WTC11 (cell line): Measurements from ENCODE around the gene SLC41A1. TPM values are rescaled to one million over a fixed set of nuclear protein-coding genes. Genes with fewer than 3 reads are reported as not detected.

Source experiments
- ATAC-seq: fragments of 200-7000 bp; cut with Tn5 transposase; 2 replicates; pipeline ENCODE4 v1.10.0; 2021; ENCODE audit warnings: mild to moderate bottlenecking, moderate library complexity
- CTCF ChIA-PET: fragments of 300-600 bp; sonication (Branson Sonifier 250); formaldehyde crosslinking; loops from one replicate; lab custom pipeline; 2021; ENCODE audit warnings: antibody characterized with exemption; lab: Charles Lee
- POLR2A ChIA-PET: fragments of 350-600 bp; sonication (Branson Sonifier 250); formaldehyde crosslinking; loops from one replicate; lab custom pipeline; 2021; ENCODE audit warnings: antibody characterized with exemption; lab: Charles Lee
- DNase-seq: peaks from one replicate; pipeline ENCODE4 v3.0.0; 2021; ENCODE audit warnings: low spot score
- H3K27ac Mint-ChIP-seq: 2 replicates; pipeline ENCODE4 v1.8.0; 2021; ENCODE audit warnings: mixed read lengths
- H3K27me3 Mint-ChIP-seq: 2 replicates; pipeline ENCODE4 v1.8.0; 2021; ENCODE audit warnings: low read depth, mild to moderate bottlenecking, moderate library complexity, mixed read lengths
- H3K36me3 Mint-ChIP-seq: 2 replicates; pipeline ENCODE4 v1.8.0; 2021; ENCODE audit warnings: mixed read lengths
- H3K4me1 Mint-ChIP-seq: 2 replicates; pipeline ENCODE4 v1.8.0; 2022; ENCODE audit warnings: mixed read lengths
- H3K4me3 Mint-ChIP-seq: 2 replicates; pipeline ENCODE4 v1.8.0; 2021; ENCODE audit warnings: mild to moderate bottlenecking, moderate library complexity, mixed read lengths
- H3K9me3 Mint-ChIP-seq: 2 replicates; pipeline ENCODE4 v1.8.0; 2021; ENCODE audit warnings: mixed read lengths
- ATF1 ChIP-seq: sonication (generic); formaldehyde crosslinking; IDR thresholded peaks from 2 replicates; pipeline ENCODE4 v1.8.1; 2023; ENCODE audit warnings: mild to moderate bottlenecking, moderate library complexity, missing genetic modification reagents
- CREM ChIP-seq: sonication (generic); formaldehyde crosslinking; IDR thresholded peaks from 2 replicates; pipeline ENCODE4 v1.8.1; 2022; ENCODE audit warnings: mild to moderate bottlenecking, missing genetic modification reagents, moderate library complexity
- ESRRA ChIP-seq: sonication (generic); formaldehyde crosslinking; IDR thresholded peaks from 2 replicates; pipeline ENCODE4 v1.8.1; 2022; ENCODE audit warnings: mild to moderate bottlenecking, missing genetic modification reagents, borderline replicate concordance
- FOXJ3 ChIP-seq: sonication (generic); formaldehyde crosslinking; IDR thresholded peaks from 2 replicates; pipeline ENCODE4 v1.9.0; 2021; ENCODE audit warnings: missing genetic modification reagents, mild to moderate bottlenecking, borderline replicate concordance
- GTF2I ChIP-seq: fragments of 250-450 bp; sonication (Bioruptor Pico); conservative IDR thresholded peaks from 2 replicates; pipeline ENCODE4 v1.4.0; 2021; ENCODE audit warnings: mild to moderate bottlenecking
- NFYB ChIP-seq: sonication (generic); formaldehyde crosslinking; conservative IDR thresholded peaks from 2 replicates; pipeline ENCODE4 v1.8.0; 2022; ENCODE audit warnings: low read depth, missing genetic modification reagents
- NR3C1 ChIP-seq: sonication (generic); formaldehyde crosslinking; conservative IDR thresholded peaks from 2 replicates; pipeline ENCODE4 v1.8.1; 2023; ENCODE audit warnings: low read depth, mild to moderate bottlenecking, missing genetic modification reagents
- SMAD3 ChIP-seq: sonication (generic); formaldehyde crosslinking; IDR thresholded peaks from 2 replicates; pipeline ENCODE4 v1.8.0; 2022; ENCODE audit warnings: missing genetic modification reagents, mild to moderate bottlenecking, borderline replicate concordance
- SP1 ChIP-seq: sonication (generic); formaldehyde crosslinking; conservative IDR thresholded peaks from 2 replicates; pipeline ENCODE4 v1.8.1; 2022; ENCODE audit warnings: missing genetic modification reagents
- TEAD4 ChIP-seq: sonication (generic); formaldehyde crosslinking; IDR thresholded peaks from 2 replicates; pipeline ENCODE4 v1.8.0; 2022; ENCODE audit warnings: mild to moderate bottlenecking, missing genetic modification reagents
- TP53 ChIP-seq: sonication (generic); formaldehyde crosslinking; IDR thresholded peaks from 2 replicates; pipeline ENCODE4 v1.8.1; 2023; ENCODE audit warnings: mild to moderate bottlenecking, missing genetic modification reagents
- total RNA-seq: library from RNA; stranded (reverse); gene quantifications from 3 replicates; pipeline ENCODE4 v1.2.3, GENCODE V29; 2021
- TF ChIP-seq, protein P1 (sequence below): sonication (generic); formaldehyde crosslinking; IDR thresholded peaks from 2 replicates; pipeline ENCODE4 v1.8.1; 2023; ENCODE audit warnings: mild to moderate bottlenecking, missing genetic modification reagents
- TF ChIP-seq, protein P2 (sequence below): sonication (generic); formaldehyde crosslinking; IDR thresholded peaks from 2 replicates; pipeline ENCODE4 v1.8.0; 2022; ENCODE audit warnings: mild to moderate bottlenecking, missing genetic modification reagents
- TF ChIP-seq, protein P3 (sequence below): sonication (generic); formaldehyde crosslinking; IDR thresholded peaks from 2 replicates; pipeline ENCODE4 v1.8.0; 2023; ENCODE audit warnings: mild to moderate bottlenecking, missing genetic modification reagents
- TF ChIP-seq, protein P4 (sequence below): sonication (generic); formaldehyde crosslinking; IDR thresholded peaks from 2 replicates; pipeline ENCODE4 v1.8.1; 2022; ENCODE audit warnings: low read depth, mild to moderate bottlenecking, moderate library complexity, missing genetic modification reagents, borderline replicate concordance
- TF ChIP-seq, protein P5 (sequence below): fragments of 200-600 bp; IDR thresholded peaks from 2 replicates; pipeline ENCODE4 v1.8.0; 2022; ENCODE audit warnings: antibody characterized with exemption
- TF ChIP-seq, protein P6 (sequence below): sonication (generic); formaldehyde crosslinking; IDR thresholded peaks from 2 replicates; pipeline ENCODE4 v1.8.0; 2023; ENCODE audit warnings: missing genetic modification reagents, mild to moderate bottlenecking, borderline replicate concordance
- TF ChIP-seq, protein P7 (sequence below): sonication (generic); formaldehyde crosslinking; IDR thresholded peaks from 2 replicates; pipeline ENCODE4 v1.8.0; 2022; ENCODE audit warnings: mild to moderate bottlenecking, missing genetic modification reagents
- TF ChIP-seq, protein P8 (sequence below): sonication (generic); formaldehyde crosslinking; IDR thresholded peaks from 2 replicates; pipeline ENCODE4 v1.8.0; 2022; ENCODE audit warnings: mild to moderate bottlenecking, missing genetic modification reagents
- TF ChIP-seq, protein P9 (sequence below): sonication (generic); formaldehyde crosslinking; IDR thresholded peaks from 2 replicates; pipeline ENCODE4 v1.8.1; 2023; ENCODE audit warnings: mild to moderate bottlenecking, missing genetic modification reagents, moderate library complexity

SLC41A1 gene
- total RNA-seq, 1 experiment from 2014 or later = 32.8 TPM

DNA sequence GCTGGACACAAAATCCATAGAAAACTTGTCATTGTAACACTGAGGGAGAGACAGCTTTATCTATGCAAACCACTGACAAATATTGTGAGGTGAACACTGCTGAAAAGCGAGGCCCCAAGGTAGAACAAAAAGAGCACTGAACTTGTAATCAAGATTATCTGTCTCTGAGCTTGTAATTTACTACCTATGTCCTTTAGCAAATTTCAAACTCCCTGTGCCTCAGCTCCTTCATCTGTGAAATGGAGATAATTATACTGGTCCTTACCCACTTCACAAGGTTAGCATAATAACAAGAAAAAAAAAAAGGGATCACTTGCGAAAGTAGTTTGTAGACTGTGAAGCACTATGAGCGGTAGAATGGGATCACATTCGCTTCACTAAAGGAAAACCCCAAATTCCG, 58.1 kb downstream of the SLC41A1 start:
- POLR2A ChIA-PET = no interaction called here
- peaks cover 3% of the 10 kb centered on the region; the same call in 1 of the 2 replicates for H3K36me3 Mint-ChIP-seq
- peaks cover 7% of the 10 kb centered on the region for H3K9me3 Mint-ChIP-seq
- H3K27ac Mint-ChIP-seq = no peak overlapping the region
- peaks cover 2% of the 10 kb centered on the region; the same call in 1 of the 2 replicates for H3K27me3 Mint-ChIP-seq
- TF ChIP-seq SMAD3 (CRISPR knock-in tag) (no peak), ATF1 (CRISPR knock-in tag) (no peak), GTF2I (CRISPR knock-in tag) (no peak), NR3C1 (no peak), NFYB (CRISPR knock-in tag) (no peak), SP1 (CRISPR knock-in tag) (no peak), ESRRA (CRISPR knock-in tag) (no peak), TEAD4 (CRISPR knock-in tag) (no peak), TP53 (CRISPR knock-in tag) (no peak)
- TF ChIP-seq, protein P1, sequence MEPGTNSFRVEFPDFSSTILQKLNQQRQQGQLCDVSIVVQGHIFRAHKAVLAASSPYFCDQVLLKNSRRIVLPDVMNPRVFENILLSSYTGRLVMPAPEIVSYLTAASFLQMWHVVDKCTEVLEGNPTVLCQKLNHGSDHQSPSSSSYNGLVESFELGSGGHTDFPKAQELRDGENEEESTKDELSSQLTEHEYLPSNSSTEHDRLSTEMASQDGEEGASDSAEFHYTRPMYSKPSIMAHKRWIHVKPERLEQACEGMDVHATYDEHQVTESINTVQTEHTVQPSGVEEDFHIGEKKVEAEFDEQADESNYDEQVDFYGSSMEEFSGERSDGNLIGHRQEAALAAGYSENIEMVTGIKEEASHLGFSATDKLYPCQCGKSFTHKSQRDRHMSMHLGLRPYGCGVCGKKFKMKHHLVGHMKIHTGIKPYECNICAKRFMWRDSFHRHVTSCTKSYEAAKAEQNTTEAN = no peak
- TF ChIP-seq, protein P2, sequence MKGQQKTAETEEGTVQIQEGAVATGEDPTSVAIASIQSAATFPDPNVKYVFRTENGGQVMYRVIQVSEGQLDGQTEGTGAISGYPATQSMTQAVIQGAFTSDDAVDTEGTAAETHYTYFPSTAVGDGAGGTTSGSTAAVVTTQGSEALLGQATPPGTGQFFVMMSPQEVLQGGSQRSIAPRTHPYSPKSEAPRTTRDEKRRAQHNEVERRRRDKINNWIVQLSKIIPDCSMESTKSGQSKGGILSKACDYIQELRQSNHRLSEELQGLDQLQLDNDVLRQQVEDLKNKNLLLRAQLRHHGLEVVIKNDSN (CRISPR knock-in tag) = no peak
- TF ChIP-seq, protein P3, sequence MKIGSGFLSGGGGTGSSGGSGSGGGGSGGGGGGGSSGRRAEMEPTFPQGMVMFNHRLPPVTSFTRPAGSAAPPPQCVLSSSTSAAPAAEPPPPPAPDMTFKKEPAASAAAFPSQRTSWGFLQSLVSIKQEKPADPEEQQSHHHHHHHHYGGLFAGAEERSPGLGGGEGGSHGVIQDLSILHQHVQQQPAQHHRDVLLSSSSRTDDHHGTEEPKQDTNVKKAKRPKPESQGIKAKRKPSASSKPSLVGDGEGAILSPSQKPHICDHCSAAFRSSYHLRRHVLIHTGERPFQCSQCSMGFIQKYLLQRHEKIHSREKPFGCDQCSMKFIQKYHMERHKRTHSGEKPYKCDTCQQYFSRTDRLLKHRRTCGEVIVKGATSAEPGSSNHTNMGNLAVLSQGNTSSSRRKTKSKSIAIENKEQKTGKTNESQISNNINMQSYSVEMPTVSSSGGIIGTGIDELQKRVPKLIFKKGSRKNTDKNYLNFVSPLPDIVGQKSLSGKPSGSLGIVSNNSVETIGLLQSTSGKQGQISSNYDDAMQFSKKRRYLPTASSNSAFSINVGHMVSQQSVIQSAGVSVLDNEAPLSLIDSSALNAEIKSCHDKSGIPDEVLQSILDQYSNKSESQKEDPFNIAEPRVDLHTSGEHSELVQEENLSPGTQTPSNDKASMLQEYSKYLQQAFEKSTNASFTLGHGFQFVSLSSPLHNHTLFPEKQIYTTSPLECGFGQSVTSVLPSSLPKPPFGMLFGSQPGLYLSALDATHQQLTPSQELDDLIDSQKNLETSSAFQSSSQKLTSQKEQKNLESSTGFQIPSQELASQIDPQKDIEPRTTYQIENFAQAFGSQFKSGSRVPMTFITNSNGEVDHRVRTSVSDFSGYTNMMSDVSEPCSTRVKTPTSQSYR (CRISPR knock-in tag) = no peak
- TF ChIP-seq, protein P4, sequence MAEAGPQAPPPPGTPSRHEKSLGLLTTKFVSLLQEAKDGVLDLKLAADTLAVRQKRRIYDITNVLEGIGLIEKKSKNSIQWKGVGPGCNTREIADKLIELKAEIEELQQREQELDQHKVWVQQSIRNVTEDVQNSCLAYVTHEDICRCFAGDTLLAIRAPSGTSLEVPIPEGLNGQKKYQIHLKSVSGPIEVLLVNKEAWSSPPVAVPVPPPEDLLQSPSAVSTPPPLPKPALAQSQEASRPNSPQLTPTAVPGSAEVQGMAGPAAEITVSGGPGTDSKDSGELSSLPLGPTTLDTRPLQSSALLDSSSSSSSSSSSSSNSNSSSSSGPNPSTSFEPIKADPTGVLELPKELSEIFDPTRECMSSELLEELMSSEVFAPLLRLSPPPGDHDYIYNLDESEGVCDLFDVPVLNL (CRISPR knock-in tag) = no peak
- TF ChIP-seq, all 79 proteins: peak for 0
- CTCF ChIA-PET = interaction anchor here (0.8 to 2.1 kb wide), 2 partner anchors 37 to 222 kb away, joined by 3 to 5 read pairs; no protein-coding TSS in a partner anchor
- peaks cover 9% of the 10 kb centered on the region for H3K4me1 Mint-ChIP-seq
- no peak overlapping the region for H3K4me3 Mint-ChIP-seq
- no peak for ATAC-seq
- no peak for DNase-seq

DNA sequence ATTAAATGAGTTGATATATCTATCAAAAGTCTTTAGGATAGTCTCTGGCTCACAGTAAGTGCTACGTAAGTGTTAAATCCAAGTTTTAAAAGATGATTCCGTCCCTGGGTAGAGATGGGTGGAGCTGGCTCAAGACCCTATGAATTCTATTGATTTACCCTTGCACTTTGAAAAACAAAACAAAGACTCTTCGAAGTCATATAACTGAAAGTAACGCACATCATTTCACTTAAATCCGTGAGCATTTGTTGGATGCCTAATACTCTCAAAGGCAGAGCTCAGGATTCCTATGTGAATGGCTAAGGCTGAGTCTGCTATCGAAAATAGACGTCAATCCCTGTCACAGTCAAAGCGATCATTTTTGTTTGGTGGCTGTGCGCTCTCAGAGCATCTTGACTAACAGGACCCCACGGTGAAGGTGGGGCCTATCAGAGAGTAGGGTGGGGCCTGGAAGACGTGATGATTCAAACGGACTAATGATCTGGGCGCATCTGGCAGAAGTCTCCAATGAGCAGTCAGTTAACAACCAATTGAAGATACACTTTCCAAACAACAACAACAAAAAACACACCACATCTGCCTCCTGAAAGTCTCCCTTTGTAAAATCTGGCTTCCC, 61.9 kb downstream of the SLC41A1 start:
- Mint-ChIP-seq H3K4me1 (peaks cover 33% of the 10 kb centered on the region), H3K9me3 (peaks cover 7% of the 10 kb centered on the region), H3K36me3 (peaks cover 11% of the 10 kb centered on the region), H3K4me3 (peak overlapping the region; percentile 88), H3K27me3 (no peaks in the 10 kb centered on the region; the same call in 1 of the 2 replicates), H3K27ac (peak overlapping the region; percentile 99)
- ATAC-seq (no peak), DNase-seq (peak; percentile 26)
- CTCF ChIA-PET = no interaction called here
- POLR2A ChIA-PET = no interaction called here
- TF ChIP-seq, protein P5, sequence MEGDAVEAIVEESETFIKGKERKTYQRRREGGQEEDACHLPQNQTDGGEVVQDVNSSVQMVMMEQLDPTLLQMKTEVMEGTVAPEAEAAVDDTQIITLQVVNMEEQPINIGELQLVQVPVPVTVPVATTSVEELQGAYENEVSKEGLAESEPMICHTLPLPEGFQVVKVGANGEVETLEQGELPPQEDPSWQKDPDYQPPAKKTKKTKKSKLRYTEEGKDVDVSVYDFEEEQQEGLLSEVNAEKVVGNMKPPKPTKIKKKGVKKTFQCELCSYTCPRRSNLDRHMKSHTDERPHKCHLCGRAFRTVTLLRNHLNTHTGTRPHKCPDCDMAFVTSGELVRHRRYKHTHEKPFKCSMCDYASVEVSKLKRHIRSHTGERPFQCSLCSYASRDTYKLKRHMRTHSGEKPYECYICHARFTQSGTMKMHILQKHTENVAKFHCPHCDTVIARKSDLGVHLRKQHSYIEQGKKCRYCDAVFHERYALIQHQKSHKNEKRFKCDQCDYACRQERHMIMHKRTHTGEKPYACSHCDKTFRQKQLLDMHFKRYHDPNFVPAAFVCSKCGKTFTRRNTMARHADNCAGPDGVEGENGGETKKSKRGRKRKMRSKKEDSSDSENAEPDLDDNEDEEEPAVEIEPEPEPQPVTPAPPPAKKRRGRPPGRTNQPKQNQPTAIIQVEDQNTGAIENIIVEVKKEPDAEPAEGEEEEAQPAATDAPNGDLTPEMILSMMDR = no peak
- TF ChIP-seq, protein P6, sequence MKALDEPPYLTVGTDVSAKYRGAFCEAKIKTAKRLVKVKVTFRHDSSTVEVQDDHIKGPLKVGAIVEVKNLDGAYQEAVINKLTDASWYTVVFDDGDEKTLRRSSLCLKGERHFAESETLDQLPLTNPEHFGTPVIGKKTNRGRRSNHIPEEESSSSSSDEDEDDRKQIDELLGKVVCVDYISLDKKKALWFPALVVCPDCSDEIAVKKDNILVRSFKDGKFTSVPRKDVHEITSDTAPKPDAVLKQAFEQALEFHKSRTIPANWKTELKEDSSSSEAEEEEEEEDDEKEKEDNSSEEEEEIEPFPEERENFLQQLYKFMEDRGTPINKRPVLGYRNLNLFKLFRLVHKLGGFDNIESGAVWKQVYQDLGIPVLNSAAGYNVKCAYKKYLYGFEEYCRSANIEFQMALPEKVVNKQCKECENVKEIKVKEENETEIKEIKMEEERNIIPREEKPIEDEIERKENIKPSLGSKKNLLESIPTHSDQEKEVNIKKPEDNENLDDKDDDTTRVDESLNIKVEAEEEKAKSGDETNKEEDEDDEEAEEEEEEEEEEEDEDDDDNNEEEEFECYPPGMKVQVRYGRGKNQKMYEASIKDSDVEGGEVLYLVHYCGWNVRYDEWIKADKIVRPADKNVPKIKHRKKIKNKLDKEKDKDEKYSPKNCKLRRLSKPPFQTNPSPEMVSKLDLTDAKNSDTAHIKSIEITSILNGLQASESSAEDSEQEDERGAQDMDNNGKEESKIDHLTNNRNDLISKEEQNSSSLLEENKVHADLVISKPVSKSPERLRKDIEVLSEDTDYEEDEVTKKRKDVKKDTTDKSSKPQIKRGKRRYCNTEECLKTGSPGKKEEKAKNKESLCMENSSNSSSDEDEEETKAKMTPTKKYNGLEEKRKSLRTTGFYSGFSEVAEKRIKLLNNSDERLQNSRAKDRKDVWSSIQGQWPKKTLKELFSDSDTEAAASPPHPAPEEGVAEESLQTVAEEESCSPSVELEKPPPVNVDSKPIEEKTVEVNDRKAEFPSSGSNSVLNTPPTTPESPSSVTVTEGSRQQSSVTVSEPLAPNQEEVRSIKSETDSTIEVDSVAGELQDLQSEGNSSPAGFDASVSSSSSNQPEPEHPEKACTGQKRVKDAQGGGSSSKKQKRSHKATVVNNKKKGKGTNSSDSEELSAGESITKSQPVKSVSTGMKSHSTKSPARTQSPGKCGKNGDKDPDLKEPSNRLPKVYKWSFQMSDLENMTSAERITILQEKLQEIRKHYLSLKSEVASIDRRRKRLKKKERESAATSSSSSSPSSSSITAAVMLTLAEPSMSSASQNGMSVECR (CRISPR knock-in tag) = no peak
- TF ChIP-seq CREM (CRISPR knock-in tag) = no peak
- TF ChIP-seq, protein P7, sequence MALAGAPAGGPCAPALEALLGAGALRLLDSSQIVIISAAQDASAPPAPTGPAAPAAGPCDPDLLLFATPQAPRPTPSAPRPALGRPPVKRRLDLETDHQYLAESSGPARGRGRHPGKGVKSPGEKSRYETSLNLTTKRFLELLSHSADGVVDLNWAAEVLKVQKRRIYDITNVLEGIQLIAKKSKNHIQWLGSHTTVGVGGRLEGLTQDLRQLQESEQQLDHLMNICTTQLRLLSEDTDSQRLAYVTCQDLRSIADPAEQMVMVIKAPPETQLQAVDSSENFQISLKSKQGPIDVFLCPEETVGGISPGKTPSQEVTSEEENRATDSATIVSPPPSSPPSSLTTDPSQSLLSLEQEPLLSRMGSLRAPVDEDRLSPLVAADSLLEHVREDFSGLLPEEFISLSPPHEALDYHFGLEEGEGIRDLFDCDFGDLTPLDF (CRISPR knock-in tag) = no peak
- TF ChIP-seq, protein P8, sequence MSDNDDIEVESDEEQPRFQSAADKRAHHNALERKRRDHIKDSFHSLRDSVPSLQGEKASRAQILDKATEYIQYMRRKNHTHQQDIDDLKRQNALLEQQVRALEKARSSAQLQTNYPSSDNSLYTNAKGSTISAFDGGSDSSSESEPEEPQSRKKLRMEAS (CRISPR knock-in tag) = no peak
- TF ChIP-seq FOXJ3 = no peak
- TF ChIP-seq, protein P9, sequence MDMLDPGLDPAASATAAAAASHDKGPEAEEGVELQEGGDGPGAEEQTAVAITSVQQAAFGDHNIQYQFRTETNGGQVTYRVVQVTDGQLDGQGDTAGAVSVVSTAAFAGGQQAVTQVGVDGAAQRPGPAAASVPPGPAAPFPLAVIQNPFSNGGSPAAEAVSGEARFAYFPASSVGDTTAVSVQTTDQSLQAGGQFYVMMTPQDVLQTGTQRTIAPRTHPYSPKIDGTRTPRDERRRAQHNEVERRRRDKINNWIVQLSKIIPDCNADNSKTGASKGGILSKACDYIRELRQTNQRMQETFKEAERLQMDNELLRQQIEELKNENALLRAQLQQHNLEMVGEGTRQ (CRISPR knock-in tag) = no peak
